T1000 (cell line): ENCODE data around the gene BZW2.

Experiments
- DNase-seq: peaks from one replicate; lab custom pipeline; 2025; ENCODE audit warnings: mixed read lengths; lab: John Stamatoyannopoulos, UW

BZW2 gene

DNA sequence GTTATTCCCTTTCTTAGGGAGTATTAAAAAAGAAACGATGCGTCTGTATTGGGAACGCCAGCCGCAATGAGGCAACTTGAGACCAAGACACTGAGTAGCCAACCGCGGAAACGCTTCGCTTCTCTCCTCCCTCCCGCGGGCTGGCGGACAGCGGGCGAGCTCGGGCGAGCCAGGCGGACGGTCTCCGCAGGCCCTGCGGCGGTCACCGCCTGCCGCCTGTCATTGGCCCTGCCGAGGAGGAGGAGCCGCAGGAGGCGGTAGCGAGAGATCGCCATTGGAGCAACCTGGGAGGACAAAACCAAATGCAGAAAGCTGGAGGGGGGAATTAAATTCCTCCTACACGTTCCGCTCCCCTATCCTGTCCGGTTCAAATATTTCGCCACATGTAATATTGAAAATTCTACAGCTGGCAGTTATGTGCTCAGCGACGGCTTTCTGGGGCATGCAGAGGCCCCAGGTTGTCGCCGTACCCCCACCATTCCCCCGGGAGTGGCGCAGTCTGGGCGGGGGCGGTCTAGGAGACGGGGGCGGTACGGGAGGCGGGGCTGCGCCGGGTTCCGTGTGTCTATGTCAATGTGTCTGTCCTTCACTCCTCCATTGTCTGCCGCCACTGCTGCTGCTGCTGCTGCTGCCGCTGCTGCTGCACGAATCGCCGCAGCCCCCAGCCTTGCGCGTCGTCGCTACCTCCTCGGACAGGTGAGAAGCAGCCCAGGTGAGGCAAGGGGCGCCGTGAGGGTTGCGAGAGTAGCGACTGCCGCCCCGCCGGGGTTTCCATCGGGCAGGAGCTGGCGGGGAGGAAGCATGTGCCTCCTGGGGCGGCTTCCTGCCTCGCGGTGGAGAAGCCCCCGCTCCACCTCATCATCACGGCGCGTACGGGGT, at the start of gene BZW2, which contains the start of gene ANKMY2:
Gene BZW2, plus strand, starts transcription at position 589 of the 879 bp plus-strand sequence. CDS start 19,263 bp downstream, outside the sequence.
Gene ANKMY2, minus strand, starts transcription at position 162 of the 879 bp plus-strand sequence. CDS start 181 bp downstream, outside the sequence.
- DNase-seq, result peak; percentile 91

DNA sequence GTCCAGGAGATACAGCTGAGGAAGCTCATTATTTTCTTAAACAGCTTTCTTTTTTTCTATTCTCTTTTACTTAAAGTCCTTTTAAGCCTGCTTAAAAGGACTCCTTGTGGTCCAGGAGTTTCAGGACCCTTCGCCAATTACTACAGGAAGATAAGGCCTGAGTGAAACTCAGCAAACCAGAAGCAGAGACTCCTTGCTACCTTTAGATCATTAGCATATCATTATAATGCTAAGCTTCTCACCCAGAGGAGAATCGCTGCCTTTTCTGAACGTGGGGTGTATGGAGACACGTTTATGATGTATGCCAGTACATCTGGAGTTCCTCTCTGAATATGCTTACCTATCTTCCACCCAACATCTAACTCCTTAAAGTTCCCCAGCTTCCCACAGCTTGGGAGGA, 48.0 kb upstream of the BZW2 start:
- no peak for DNase-seq

DNA sequence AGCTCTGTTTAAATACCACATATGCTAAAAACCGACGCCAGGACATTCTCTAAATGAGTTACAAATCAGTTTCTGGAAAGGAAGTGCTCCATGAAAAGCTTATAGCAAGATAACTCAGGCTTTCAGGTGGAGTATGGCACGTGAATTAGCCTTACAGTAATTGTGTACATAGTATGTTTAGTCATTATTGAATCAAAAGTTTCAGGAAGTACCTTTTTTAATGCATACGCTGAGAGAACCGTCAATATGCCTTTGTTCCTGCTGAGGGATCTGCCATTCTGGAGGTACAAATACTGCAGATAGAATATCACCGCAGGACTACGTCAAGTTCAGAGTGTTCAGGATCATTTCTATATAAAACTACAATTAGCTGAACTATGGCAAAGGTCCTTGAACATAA, 46.1 kb upstream of the BZW2 start:
- no peak for DNase-seq

DNA sequence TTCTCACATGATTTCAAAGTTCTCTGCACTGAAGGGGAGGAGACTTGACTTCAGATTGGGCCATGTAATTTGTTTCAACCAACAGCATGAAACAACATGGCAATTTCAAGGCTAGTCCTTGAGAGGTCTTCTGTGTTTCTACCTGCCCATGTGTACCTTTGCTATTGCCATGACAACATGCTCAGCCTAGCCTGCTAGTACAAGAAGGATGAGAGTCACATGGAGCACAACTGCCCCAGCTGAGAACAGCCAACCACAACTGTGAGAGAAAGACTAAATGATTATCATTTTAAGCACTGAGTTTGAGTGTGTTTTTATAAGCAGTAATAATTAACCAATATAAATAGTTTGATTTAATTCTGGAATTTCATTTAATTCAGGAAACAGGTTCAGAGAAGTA, 42.3 kb upstream of the BZW2 start:
- DNase-seq, result no peak

DNA sequence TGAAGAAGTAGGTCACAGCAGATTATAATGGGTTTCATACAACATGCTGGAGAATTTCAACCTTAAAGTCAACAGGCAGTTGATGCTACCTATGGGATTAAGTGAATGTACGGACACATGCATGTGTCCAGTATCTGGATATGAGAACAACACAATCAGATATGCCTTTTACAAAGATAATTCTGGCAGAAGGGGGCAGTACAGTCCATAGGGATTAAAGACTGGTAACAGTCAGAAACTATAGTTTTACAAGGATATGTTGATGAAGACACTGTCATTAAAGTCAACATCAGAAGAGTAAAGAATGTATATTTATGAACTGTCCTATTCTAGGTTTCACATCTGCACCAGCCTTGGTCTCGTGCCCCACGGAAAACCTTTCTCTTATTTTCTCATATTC, 41.9 kb upstream of the BZW2 start:
- DNase-seq, result no peak

DNA sequence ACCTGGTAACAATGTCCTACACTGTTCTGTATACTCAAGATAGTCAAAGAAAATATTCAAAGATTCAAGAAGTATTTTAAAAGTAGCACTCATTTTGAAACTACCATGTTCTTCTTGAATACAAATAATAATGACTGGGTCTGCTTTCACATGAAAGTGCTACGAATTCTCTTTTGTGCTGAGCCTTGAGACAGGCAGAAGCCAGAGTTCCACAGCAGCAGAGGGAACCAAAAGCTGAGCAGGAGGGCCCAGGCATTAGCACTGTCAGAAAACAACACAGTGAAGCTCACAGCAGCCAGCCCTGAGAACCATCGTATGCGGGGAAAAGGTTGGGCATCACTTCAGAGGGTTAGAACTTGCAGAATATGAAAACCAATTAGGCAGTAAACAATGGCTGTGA, 39.3 kb upstream of the BZW2 start:
- no peak for DNase-seq

DNA sequence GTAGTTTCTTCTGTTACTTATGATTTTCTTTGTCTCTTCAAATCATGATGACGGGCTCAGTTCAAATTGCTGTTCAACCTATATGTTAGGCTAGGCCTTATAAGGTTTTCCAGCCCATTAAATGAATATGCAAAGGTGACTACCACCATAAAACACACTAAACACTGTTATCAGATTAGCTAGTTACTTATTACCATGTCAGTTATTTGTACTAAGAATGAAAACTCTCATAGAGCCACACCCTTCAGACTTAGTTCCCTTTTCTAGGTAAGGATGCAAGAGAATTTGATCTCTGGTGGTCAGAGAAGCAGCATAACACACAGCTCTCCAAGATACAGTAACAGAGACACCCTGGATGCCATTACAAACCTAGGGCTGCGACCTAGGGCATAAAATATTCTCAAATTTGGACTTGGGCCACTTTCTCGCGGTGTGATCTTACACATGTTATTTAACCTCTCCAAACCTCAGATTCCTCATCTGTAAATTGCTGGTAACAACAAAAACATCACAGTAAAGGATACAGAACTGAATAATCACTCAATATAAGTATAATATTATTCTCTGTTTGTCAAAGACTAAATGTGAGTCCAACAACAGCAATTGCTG, 36.0 kb upstream of the BZW2 start:
- no peak for DNase-seq

DNA sequence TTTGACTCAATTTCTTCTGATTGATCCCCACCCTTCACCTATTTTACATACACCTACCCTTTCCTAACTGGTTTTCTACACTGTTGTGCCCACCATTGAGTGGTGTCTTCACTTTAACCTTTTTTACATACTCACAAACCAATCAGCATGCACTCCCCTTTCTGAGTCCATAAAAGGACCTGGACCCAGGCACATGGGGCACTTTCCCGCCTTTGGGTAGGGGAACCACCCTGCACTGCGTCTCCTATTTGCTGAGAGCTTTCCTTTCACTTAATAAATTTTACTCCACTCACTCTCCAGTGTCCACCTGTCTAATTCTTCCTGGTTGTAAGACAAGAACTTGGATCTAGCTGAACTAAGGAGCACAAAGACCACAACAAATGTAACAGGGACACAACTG, 34.3 kb upstream of the BZW2 start:
- DNase-seq, result no peak

DNA sequence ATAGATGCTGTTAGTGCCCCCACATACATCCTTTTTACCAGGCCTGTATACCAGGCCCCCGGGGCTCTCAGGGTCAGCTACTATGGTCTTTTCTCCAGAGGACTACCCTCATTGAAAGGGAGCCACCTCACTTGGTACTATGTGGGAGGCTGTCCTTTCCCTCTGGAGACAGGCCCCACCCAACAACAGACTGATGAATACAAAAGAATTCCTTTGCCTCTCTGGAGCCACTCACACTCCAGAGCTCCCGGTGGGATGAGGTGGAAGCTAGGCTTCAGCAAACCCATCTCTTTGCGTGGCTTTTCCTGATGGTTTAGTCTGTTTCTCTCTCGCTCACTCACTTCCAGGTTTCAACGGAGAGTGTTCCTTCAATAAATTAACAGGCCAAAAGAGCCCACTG, 30.8 kb upstream of the BZW2 start:
- no peak for DNase-seq

DNA sequence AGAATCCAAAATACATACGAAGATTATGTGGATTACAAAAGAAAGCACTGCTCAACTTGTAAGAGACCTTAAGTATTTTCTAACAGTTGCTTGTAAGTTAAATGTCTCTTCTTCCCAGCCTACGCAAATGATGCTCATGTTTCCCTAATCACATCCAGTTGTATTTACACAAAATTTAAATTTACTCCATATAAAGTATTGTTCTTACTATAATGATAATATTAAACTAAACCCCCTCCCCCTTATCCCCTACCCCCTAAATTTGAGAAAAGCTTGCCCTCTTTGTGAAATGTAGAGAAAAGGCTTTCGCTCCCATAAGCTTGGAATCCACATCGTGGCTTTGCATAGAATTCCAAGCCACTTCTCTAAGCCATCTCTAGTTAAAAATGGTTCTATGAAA, 29.9 kb upstream of the BZW2 start:
- DNase-seq, result no peak

DNA sequence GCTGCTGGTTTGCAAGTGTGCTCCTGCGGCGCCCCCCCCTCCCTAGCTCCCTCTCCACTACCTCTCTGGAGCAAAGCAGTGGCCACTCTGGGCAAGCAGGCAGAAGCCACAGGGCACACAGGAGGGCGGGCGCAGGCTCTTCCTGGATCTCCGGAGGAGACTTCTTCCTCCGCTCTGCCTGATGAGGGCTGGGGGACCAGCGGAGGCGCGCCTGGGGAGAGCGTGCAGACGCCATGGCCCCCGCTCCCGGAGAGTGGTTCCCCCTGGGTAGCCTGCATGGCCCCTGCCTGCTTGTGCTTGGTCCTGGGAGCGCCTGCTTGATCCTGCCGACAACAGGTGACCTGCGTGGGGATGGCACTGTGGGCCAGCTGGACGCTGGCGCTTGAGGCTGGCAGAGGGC, 29.4 kb upstream of the BZW2 start:
- DNase-seq, result no peak

DNA sequence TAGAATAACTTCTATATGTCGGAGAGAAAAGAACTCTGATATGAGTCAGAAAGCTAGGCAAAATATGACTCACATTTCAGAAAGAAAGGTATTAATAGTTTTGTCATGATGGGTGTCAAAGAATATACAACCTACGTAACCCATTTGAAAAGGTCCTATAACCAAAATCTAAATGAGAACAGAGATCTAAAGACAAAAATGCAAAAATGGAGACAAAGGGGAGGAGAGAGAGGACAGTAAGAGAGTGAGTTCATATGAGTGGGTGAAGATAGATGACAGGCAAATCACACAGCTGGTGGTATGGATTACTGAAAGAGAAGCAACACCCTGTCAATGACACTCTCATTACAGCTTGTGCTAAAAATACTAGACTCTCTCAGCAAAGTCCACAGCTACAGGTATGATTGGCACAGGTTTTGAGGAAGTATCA, 26.0 kb upstream of the BZW2 start:
- no peak for DNase-seq

DNA sequence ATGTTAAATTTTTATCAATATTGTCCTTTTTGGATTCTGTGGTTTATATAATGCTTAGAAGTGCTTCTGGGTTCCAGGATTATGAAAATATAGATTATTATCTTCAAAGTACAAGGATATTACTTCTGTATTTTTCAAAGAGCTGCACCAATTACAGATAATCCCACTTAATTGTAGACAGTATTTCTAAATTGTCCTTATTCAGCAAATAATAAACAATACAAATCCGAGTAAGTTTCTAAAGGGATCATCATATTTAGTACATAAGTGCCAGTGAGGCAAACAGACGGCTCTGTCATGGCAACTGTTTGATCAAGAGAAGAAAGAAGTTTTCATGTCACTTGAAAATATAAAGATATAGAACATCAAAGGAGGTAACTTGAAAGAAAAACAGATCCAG, 19.6 kb upstream of the BZW2 start:
- DNase-seq, result no peak

DNA sequence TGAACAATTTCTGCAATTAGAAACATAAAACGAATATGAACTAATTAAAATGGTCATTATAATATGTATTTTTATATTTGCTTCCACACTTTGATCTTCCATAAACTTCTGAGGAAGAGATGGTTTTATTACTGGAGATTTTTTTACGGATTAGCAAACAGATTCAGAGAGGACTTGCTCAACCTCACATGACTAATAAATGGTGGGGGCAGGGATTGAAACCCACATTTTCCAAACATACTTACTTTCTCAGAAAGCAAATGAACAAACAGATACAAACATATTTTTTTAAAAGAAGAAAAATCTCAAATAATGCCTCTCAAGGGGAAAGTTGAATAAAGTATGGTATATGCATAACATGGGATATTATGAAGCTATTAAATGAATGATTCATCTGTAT, 18.7 kb upstream of the BZW2 start:
- no peak for DNase-seq

DNA sequence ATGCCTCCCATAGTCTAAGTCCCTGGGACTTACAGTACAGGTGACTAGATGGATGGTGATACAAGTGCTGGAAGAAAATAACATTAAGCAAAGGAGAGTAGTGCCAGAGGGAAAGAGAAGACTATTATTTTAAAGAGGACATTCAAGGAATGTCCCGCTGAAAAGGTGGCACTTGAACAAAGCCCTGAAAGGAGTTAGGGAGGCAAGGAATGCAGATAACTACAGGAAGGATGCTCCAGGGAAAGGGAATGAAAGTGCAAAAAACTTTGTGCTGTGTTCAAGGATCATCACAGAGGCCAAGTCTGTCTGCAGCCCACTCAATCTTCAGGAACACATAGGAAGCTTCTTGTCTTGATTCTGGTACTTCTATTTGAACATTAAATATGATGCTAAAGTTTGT, 15.3 kb upstream of the BZW2 start:
- DNase-seq, result no peak

DNA sequence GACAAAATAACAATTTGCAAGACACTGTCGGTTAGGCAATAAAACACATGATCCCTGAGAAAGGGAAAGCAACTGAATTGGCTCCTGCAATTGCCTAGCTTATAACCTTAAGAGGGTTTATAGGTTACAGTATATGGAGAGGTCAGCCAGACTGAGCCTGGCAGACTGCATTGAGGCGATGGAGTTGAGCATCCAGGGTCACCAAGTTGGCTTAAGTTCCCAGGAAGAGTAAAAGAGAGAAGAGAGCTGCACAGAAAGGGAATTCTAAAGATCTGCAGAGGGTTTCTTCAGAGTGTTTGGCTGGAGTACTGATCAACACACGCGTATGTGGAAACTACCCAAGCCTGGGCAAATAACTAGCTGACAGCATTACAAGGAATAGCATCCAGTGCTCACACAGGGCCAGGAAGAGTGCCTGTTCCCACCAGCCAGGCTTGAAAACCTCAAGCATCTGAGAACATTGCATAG, 11.7 kb upstream of the BZW2 start:
- no peak for DNase-seq

DNA sequence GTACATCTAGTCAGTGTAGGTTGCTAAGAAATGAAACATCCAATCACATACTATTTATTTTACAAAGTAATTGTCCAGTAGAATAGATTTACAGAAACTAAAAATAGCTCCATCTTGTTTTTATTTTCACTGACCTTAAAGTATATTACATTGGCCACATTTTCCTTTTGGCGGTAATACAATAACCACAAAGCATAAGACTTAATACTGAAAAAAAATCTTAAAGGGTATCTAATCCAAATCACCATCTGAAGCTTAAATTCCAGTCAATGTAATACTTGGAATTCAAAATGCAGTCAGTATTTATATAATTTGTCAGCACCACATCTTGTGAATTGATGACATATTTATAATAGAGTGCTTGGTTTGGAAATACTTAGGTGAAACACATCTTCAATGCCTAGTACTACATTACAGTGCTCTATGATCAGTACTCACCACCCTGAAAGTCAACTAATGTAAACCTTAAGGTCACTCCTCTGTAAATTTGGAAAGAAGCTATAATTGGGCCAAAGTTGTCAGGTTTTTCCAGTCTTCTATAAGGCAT, 9.4 kb upstream of the BZW2 start:
- DNase-seq, result no peak

DNA sequence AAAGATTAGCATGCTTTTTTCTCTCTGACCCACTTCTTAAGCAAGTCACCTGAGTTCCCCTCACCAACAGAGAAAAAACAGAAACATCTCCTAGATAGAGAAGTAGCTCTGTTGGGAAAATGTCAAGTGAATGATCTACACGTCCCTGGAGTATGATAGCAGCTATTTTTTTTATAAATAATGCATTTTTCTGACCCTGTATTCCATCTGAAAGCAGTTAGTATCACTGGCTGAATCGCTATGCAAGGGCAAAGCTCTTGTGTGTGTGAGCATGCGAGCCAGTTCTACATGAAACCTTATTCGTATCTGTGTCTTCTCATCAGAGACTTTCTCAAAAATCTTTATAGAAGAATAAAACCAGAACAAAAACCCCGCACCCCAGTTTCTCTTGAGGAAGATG, 8.6 kb upstream of the BZW2 start:
- no peak for DNase-seq

DNA sequence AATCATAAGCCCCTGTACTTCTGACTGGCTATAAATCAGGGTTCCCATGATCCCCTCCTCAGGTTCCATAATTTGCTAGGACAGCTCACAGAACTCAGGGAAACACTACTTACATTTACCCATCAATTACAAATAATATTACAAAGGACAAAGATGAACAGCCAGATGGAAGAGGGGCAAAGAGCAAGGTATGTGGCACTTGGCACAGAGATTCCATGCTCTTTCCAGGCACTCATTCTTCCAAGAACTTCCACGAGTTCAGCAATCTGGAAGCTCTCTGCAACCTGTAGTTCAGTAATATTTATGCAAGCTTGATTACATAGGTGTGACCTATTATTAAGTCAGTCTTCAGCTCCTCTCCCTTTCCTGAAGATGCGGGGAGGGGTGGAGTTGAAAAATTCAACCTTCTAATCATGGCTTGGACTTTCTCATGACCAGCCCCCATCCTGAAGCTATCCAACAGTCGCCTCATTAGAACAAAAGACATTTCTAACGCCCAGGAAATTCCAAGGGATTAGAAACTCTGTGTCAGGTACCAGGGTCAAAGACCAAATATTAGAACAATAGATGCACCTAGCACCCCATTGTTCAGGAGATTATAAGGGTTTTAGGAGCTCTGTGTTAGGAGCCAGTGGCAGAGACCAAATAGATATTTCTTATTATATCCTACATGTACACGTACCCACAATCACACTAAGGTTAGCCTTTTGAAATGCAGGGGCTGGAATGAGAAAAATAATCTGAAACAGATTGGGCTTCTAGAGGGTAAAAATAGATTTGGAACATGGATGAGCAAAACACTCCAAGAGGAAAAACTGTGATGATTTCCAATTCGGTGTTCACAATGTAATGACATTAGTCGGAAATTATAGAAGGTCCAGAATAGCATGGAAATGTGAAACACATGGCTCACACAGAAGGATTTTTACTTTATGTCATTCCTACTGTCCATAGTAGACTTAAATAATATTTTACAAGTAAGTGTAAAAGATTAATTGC, 7.4 kb upstream of the BZW2 start:
- DNase-seq, result no peak

DNA sequence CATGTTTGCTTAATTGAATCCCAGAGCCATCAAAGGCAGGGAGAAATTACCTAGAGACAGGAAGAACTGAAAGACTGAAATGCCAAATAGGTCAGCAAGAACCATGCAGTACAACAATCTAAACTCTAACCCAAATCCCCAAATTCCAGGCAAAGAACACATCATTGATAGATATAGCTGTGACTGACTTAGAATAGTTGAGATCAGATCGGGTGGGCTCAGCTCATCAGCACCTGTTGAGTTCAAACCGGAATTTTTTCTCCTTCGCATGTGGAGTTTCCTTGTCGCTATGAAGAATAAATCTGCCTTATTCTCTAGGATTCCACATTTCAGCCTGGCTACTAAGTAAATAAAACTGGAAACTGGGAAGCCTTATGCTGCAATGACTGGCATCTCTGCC, 1.8 kb upstream of the BZW2 start:
- DNase-seq, result no peak

DNA sequence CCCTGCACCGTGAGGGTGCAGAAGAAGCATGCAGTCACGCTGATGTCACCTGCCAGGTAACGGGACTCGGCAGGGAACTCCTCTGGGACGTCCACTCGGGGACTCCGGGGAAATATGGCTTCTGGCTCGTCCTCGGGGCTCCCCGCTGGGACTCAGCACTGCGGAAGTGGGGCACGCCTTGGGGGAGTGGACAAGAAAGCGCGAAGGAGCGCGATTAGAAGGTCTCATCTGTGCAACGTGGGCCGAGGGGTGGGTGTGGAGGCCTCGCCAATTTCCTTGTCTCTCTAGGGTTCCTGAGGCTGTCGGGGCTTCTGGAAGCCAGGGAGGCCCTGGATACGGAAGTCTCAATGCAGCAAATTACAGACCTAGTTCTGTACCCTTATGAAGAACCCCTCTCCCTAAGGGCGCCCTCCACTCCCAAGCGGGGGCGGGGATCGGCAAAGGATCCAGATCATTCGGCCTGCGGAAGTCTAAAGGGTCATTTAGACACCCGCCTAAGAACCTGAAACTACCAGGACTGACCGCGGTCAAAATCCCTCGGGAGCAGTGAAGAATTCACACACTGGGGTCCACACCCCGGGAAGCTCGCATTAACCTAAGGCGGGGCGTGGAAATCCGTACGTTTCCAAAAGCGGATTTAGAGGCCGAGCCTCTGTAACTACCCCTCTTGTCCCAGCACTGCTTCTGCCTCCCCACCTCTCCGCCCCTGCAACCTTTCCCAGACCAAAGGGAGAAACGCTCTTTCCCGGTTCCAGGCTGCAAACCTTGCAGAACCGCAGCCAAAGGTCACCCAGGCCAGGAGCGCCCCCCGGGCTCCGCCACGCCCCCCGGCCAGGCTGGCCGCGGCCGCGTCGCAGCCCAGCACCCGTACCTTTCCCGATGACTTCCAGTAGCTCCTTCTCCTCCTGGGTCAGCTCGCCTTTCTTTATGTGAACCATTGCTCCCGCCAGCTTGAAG, 1.1 kb upstream of the BZW2 start:
- DNase-seq, result peak; percentile 46
